Spinal cord (tissue), 10 donors: ENCODE measurements around the gene MCM5. TPM values are rescaled to one million over a fixed set of nuclear protein-coding genes. Genes with fewer than 3 reads are reported as not detected.

Experiments used
- DNase-seq, 6 donors: peaks; one replicate each; pipeline versions ENCODE4 v3.0.0 to v3.0.0-alpha.2; 2013 to 2015; ENCODE audit warnings: low spot score in 6 of 6, low read depth in 4 of 6
- H3K27ac ChIP-seq: one replicate; pipeline ENCODE4 v1.5.1; 2013; ENCODE audit warnings: low read depth, low read length, control low read depth
- H3K27me3 ChIP-seq: one replicate; pipeline ENCODE4 v1.6.1; 2013; ENCODE audit warnings: low read length; ENCODE audit not compliant: control insufficient read depth, insufficient read depth
- H3K36me3 ChIP-seq: one replicate; pipeline ENCODE4 v1.6.1; 2013; ENCODE audit warnings: low read length; ENCODE audit not compliant: control insufficient read depth, insufficient read depth
- H3K4me1 ChIP-seq: one replicate; pipeline ENCODE4 v1.6.1; 2013; ENCODE audit warnings: low read length; ENCODE audit not compliant: control insufficient read depth, insufficient read depth
- H3K4me3 ChIP-seq: one replicate; pipeline ENCODE4 v1.5.1; 2013; ENCODE audit warnings: low read depth, low read length, control low read depth
- H3K9me3 ChIP-seq: one replicate; pipeline ENCODE4 v1.6.1; 2013; ENCODE audit warnings: low read length; ENCODE audit not compliant: control insufficient read depth, insufficient read depth
- WGBS: methylation state at CpG from one replicate; pipeline ENCODE4 v1.1.5; 2013; ENCODE audit warnings: missing lambda C conversion rate; ENCODE audit not compliant: insufficient coverage; 5-methylcytosine and 5-hydroxymethylcytosine counted together
- polyA plus RNA-seq, 2 donors: library from polyadenylated mRNA; unstranded; fragments of 120-200 nt; gene quantifications; one replicate each; pipeline ENCODE4 v1.2.1, GENCODE V29; 2013; ENCODE audit not compliant: insufficient read length in 2 of 2
- total RNA-seq, 2 donors: library from RNA; depleted of rRNA in 1 of 2; stranded (reverse); fragments of 120-200 nt in 1 of 2; fragments of >200 nt in 1 of 2; gene quantifications; one replicate each; pipeline versions ENCODE4 v1.2.3 to v1.2.4, GENCODE V29; 2013 to 2014
- donor health status: healthy.

Gene MCM5
- total and polyA plus RNA-seq, 4 donors, result 25.4 to 37.2 (median 32.5) TPM

- Histone ChIP-seq H3K27ac (peak overlapping the region; percentile 78), H3K9me3 (no peaks in the 10 kb centered on the region), H3K4me1 (peaks cover 31% of the 10 kb centered on the region), H3K4me3 (no peak overlapping the region), H3K36me3 (no peaks in the 10 kb centered on the region), H3K27me3 (peaks cover 4% of the 10 kb centered on the region)
- 13% methylated on average over 9 of the region's 17 CpGs for WGBS
- DNase-seq, result peak in 5 of 6 donors; percentile 61 to 93 (median 71)
Observed at GRCh38 chr22:35376728-35377472, 23.0 kb upstream of the MCM5 start.

- Histone ChIP-seq H3K27ac (peak overlapping the region; percentile 64), H3K9me3 (no peaks in the 10 kb centered on the region), H3K27me3 (peaks cover 4% of the 10 kb centered on the region), H3K4me3 (no peak overlapping the region), H3K36me3 (no peaks in the 10 kb centered on the region), H3K4me1 (peaks cover 26% of the 10 kb centered on the region)
- WGBS, result 71% methylated on average over 3 of the region's 3 CpGs
- DNase-seq, result no peak
Observed at GRCh38 chr22:35377735-35378134, 22.2 kb upstream of the MCM5 start.

- DNase-seq, result no peak
- Histone ChIP-seq H3K9me3 (no peaks in the 10 kb centered on the region), H3K27ac (no peak overlapping the region), H3K36me3 (no peaks in the 10 kb centered on the region), H3K4me3 (no peak overlapping the region), H3K4me1 (peaks cover 26% of the 10 kb centered on the region), H3K27me3 (peaks cover 6% of the 10 kb centered on the region)
- WGBS, result 84% methylated on average over 3 of the region's 3 CpGs
Observed at GRCh38 chr22:35378621-35379020, 21.3 kb upstream of the MCM5 start.

- Histone ChIP-seq H3K27ac (no peak overlapping the region), H3K4me1 (peaks cover 26% of the 10 kb centered on the region), H3K27me3 (peaks cover 6% of the 10 kb centered on the region), H3K36me3 (no peaks in the 10 kb centered on the region), H3K9me3 (no peaks in the 10 kb centered on the region), H3K4me3 (no peak overlapping the region)
- WGBS, result 88% methylated on average over 4 of the region's 10 CpGs
- DNase-seq, result no peak
Observed at GRCh38 chr22:35379146-35379993, 20.6 kb upstream of the MCM5 start.

- no peak overlapping the region for H3K27ac ChIP-seq
- no peak for DNase-seq
- H3K4me1 ChIP-seq, result peaks cover 26% of the 10 kb centered on the region
- H3K27me3 ChIP-seq, result peaks cover 6% of the 10 kb centered on the region
- 91% methylated on average over 6 of the region's 6 CpGs for WGBS
- H3K9me3 ChIP-seq, result no peaks in the 10 kb centered on the region
- H3K4me3 ChIP-seq, result no peak overlapping the region
- no peaks in the 10 kb centered on the region for H3K36me3 ChIP-seq
Observed at GRCh38 chr22:35380013-35380412, 19.9 kb upstream of the MCM5 start.

- Histone ChIP-seq H3K27me3 (peaks cover 6% of the 10 kb centered on the region), H3K9me3 (no peaks in the 10 kb centered on the region), H3K4me1 (peaks cover 21% of the 10 kb centered on the region), H3K4me3 (peak within 1 kb of the TSS; percentile 51), H3K27ac (peak within 1 kb of the TSS; percentile 61), H3K36me3 (no peaks in the 10 kb centered on the region)
- 3% methylated on average over 45 of the region's 47 CpGs for WGBS
- peak in 4 of 6 donors; percentile 42 to 87 (median 70) for DNase-seq
Observed at GRCh38 chr22:35380537-35381423, 19.2 kb upstream of the MCM5 start, which contains the start of gene HMOX1. HMOX1 (plus strand) TSS chr22:35381096; CDS start chr22:35381174, 78 bp downstream.

GRCh38 chr22:35381424-35382009 lies 18.4 kb upstream of the MCM5 start:
- peaks cover 19% of the 10 kb centered on the region for H3K4me1 ChIP-seq
- peak overlapping the region; percentile 61 for H3K27ac ChIP-seq
- H3K4me3 ChIP-seq, result peak overlapping the region; percentile 51
- H3K36me3 ChIP-seq, result peaks cover under 1% of the 10 kb centered on the region
- peaks cover 6% of the 10 kb centered on the region for H3K27me3 ChIP-seq
- no peaks in the 10 kb centered on the region for H3K9me3 ChIP-seq
- WGBS, result 69% methylated on average over 3 of the region's 5 CpGs
- DNase-seq, result no peak

- H3K36me3 ChIP-seq, result peaks cover 7% of the 10 kb centered on the region
Observed at GRCh38 chr22:35383679-35384071, 16.3 kb upstream of the MCM5 start.

GRCh38 chr22:35384527-35384926 lies 15.4 kb upstream of the MCM5 start:
- WGBS, result 79% methylated on average over 4 of the region's 4 CpGs
- no peak overlapping the region for H3K4me3 ChIP-seq
- peaks cover 6% of the 10 kb centered on the region for H3K27me3 ChIP-seq
- peaks cover 12% of the 10 kb centered on the region for H3K4me1 ChIP-seq
- peaks cover 7% of the 10 kb centered on the region for H3K36me3 ChIP-seq
- H3K9me3 ChIP-seq, result no peaks in the 10 kb centered on the region
- DNase-seq, result no peak
- H3K27ac ChIP-seq, result no peak overlapping the region

More at GRCh38 chr22:35383679-35384071, 16.3 kb upstream of the MCM5 start:
- Histone ChIP-seq H3K4me1 (peaks cover 12% of the 10 kb centered on the region), H3K4me3 (no peak overlapping the region), H3K27me3 (peaks cover 6% of the 10 kb centered on the region), H3K27ac (no peak overlapping the region), H3K9me3 (no peaks in the 10 kb centered on the region)
- DNase-seq, result no peak
- WGBS, result no CpG with 5 or more reads among the region's 3 CpGs
